Cardiac muscle cell (in vitro differentiated cells and primary cell): Measurements from ENCODE around the gene KRT71. TPM values are rescaled to one million over a fixed set of nuclear protein-coding genes. Genes with fewer than 3 reads are reported as not detected.

Experiments used
- DNase-seq, 2 donors: peaks; one replicate each; pipeline versions ENCODE4 v3.0.0 to v3.0.0-alpha.2; 2010 to 2017; ENCODE audit warnings: low read depth in 1 of 2, low spot score in 1 of 2
- H3K27ac ChIP-seq: fragments of 200-600 bp; sonication (generic); 2 replicates; pipeline ENCODE4 v1.5.1; 2016
- H3K27me3 ChIP-seq: fragments of 200-600 bp; sonication (generic); 2 replicates; pipeline ENCODE4 v1.6.0; 2016; ENCODE audit warnings: control low read depth
- H3K36me3 ChIP-seq: fragments of 200-600 bp; sonication (generic); 2 replicates; pipeline ENCODE4 v1.5.1; 2016; ENCODE audit warnings: control low read depth
- H3K4me1 ChIP-seq: fragments of 200-600 bp; sonication (generic); 2 replicates; pipeline ENCODE4 v1.8.1; 2017; ENCODE audit warnings: low read depth, mild to moderate bottlenecking, mixed run types
- H3K4me3 ChIP-seq: fragments of 200-600 bp; sonication (generic); 2 replicates; pipeline ENCODE4 v1.5.1; 2016; ENCODE audit warnings: mild to moderate bottlenecking
- H3K9me3 ChIP-seq: fragments of 200-600 bp; sonication (generic); 2 replicates; pipeline ENCODE4 v1.5.1; 2017; ENCODE audit warnings: low read depth, mild to moderate bottlenecking, control low read depth
- polyA plus RNA-seq: library from polyadenylated mRNA; unstranded; fragments of >200 nt; fragmentation: Nextera tagmentation; extraction: Ambion mirVana; gene quantifications from 2 replicates; pipeline ENCODE4 v1.2.1, GENCODE V29; 2016
- total RNA-seq: library from RNA; depleted of rRNA; stranded (reverse); fragments of >200 nt; gene quantifications from 2 replicates; pipeline ENCODE4 v1.2.3, GENCODE V29; 2016
- TF ChIP-seq, protein P1 (sequence below): IDR thresholded peaks from 2 replicates; pipeline ENCODE4 v1.5.1; 2012; ENCODE audit warnings: low read depth, mild to moderate bottlenecking, low read length

Gene KRT71
- total RNA-seq (not detected in 2 replicates), polyA plus RNA-seq (not detected in 2 replicates)

DNA sequence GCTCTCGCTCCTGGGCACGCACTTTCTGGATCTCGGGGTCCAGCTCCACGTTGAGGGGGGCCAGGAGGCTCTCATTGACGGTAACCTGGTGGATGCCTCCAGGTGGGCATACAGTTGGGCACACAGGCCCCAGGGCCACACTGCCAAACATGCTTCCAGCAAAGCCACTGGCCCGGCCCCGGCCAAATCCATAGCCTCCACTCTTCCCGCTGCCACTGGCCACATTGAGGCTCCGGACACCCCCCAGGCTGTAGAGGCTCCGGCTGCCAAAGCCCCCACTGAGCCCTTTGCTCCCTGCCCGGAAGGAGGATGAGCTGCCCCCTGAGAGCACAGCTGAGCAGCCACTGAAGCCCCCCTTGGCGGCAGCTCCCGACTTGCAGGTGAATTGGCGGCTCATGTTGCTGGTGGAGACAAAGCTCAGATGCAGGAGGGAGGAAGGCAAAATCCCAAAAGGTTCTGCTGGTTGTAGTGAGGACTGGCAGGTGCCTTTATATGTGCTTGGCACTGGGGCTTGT, at the start of gene KRT71:
Gene KRT71 (minus strand): TSS at position 465 of the 515 bp plus-strand sequence. CDS start 68 bp downstream, at position 397.
- TF ChIP-seq, protein P1, sequence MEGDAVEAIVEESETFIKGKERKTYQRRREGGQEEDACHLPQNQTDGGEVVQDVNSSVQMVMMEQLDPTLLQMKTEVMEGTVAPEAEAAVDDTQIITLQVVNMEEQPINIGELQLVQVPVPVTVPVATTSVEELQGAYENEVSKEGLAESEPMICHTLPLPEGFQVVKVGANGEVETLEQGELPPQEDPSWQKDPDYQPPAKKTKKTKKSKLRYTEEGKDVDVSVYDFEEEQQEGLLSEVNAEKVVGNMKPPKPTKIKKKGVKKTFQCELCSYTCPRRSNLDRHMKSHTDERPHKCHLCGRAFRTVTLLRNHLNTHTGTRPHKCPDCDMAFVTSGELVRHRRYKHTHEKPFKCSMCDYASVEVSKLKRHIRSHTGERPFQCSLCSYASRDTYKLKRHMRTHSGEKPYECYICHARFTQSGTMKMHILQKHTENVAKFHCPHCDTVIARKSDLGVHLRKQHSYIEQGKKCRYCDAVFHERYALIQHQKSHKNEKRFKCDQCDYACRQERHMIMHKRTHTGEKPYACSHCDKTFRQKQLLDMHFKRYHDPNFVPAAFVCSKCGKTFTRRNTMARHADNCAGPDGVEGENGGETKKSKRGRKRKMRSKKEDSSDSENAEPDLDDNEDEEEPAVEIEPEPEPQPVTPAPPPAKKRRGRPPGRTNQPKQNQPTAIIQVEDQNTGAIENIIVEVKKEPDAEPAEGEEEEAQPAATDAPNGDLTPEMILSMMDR: no peak

DNA sequence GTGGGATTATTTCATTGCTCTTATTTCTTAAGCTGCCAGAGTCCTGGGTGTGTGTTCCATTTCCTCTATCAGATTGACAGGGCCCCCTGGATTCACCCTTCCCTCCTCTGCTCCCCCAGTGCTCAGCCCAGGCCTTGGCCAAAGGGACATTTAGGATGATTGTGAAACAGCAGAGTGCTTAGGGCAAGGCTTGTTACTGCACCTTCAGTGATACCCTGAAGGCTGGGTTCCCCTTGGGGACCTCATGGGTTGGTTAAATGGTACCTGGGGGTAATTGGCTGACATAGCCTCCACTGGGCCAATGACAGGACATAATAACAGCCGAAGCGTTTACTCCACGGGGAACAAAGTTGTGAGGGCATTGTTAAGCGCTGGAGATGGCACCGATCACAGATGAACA, 49.6 kb upstream of the KRT71 start:
- TF ChIP-seq, protein P1: no peak
- no peak for DNase-seq
- peaks cover 21% of the 10 kb centered on the region for H3K27me3 ChIP-seq

More for the DNA sequence above, at the start of gene KRT71:
- no peak for DNase-seq
- no peaks in the 10 kb centered on the region for H3K9me3 ChIP-seq
- no peaks in the 10 kb centered on the region for H3K4me1 ChIP-seq
- no peak within 1 kb of the TSS for H3K4me3 ChIP-seq
- H3K36me3 ChIP-seq: no peaks in the 10 kb centered on the region
- no peak within 1 kb of the TSS for H3K27ac ChIP-seq
- H3K27me3 ChIP-seq: peaks cover 19% of the 10 kb centered on the region

GRCh38 chr12:52601671-52602070, 48.7 kb upstream of the KRT71 start:
- Histone ChIP-seq H3K4me3 (no peak overlapping the region), H3K36me3 (no peaks in the 10 kb centered on the region), H3K27ac (no peak overlapping the region), H3K9me3 (no peaks in the 10 kb centered on the region), H3K4me1 (no peaks in the 10 kb centered on the region), H3K27me3 (peaks cover 20% of the 10 kb centered on the region)
- TF ChIP-seq, protein P1: no peak
- no peak for DNase-seq

More for the DNA sequence above, 49.6 kb upstream of the KRT71 start:
- no peak overlapping the region for H3K4me3 ChIP-seq
- H3K9me3 ChIP-seq: no peaks in the 10 kb centered on the region
- no peak overlapping the region for H3K27ac ChIP-seq
- H3K4me1 ChIP-seq: no peaks in the 10 kb centered on the region
- H3K36me3 ChIP-seq: no peaks in the 10 kb centered on the region

DNA sequence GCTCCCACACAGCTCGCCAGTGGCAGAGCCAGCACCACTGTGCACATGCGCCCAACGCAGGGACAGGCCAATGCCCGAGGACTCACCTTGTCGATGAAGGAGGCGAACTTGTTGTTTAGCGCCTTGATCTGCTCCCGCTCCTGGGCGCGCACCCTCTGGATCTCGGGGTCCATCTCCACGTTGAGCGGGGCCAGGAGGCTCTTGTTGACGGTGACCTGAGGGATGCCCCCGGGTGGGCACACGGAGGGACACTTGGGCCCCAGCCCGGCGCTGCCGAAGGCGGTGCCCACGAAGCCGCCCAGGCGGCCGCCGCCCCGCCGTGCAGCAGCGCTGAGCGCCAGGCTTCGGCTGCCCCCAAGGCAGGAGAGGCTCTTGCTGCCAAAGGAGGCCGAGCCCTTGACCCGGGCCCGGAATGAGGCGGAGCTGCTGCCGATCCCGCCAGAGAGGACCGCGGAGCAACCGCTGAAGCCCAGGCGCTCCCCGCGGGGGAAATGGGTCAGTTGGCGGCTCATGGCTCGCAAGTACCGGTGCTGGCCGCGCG, 48.1 kb upstream of the KRT71 start, which contains the start of gene KRT72:
Gene KRT72 (minus strand): TSS at position 523 of the 541 bp plus-strand sequence. CDS start 11 bp downstream, at position 512.
- no peak for DNase-seq
- Histone ChIP-seq H3K4me3 (no peak within 1 kb of the TSS), H3K27me3 (peaks cover 20% of the 10 kb centered on the region)

GRCh38 chr12:52600475-52600874, 47.5 kb upstream of the KRT71 start:
- TF ChIP-seq, protein P1: no peak
- H3K36me3 ChIP-seq: no peaks in the 10 kb centered on the region
- no peak for DNase-seq
- H3K27ac ChIP-seq: no peak overlapping the region
- no peaks in the 10 kb centered on the region for H3K9me3 ChIP-seq
- H3K4me1 ChIP-seq: no peaks in the 10 kb centered on the region
- H3K27me3 ChIP-seq: peaks cover 20% of the 10 kb centered on the region
- H3K4me3 ChIP-seq: no peak overlapping the region

More for the DNA sequence above, 48.1 kb upstream of the KRT71 start, which contains the start of gene KRT72:
- H3K27ac ChIP-seq: no peak within 1 kb of the TSS
- no peaks in the 10 kb centered on the region for H3K9me3 ChIP-seq
- TF ChIP-seq, protein P1: no peak
- H3K36me3 ChIP-seq: no peaks in the 10 kb centered on the region
- no peaks in the 10 kb centered on the region for H3K4me1 ChIP-seq
